ENCODE results near the gene ALKBH5.

Gene ALKBH5

GRCh38 chr17:18185832-18186626 is 2.4 kb downstream of the ALKBH5 start:
- no peaks in the 10 kb centered on the region for H3K36me3 ChIP-seq (ENCODE audit: insufficient read depth, low read length)
- peaks cover 9% of the 10 kb centered on the region for H3K4me1 ChIP-seq (ENCODE audit: insufficient read depth, low read length)
- no peaks in the 10 kb centered on the region for H3K9me3 ChIP-seq (ENCODE audit: control insufficient read depth, insufficient read depth, low read length)

GRCh38 chr17:18186627-18186982 is 3.0 kb downstream of the ALKBH5 start:
- no peaks in the 10 kb centered on the region for H3K9me3 ChIP-seq (ENCODE audit: control insufficient read depth, insufficient read depth, low read length)
- H3K4me1 ChIP-seq (ENCODE audit: insufficient read depth, low read length) = peaks cover 9% of the 10 kb centered on the region
- H3K9ac ChIP-seq (ENCODE audit: low read depth, low read length) = peak overlapping the region; percentile 80; the same call in 1 of the 2 replicates
- H3K36me3 ChIP-seq (ENCODE audit: insufficient read depth, low read length) = no peaks in the 10 kb centered on the region

More at GRCh38 chr17:18185832-18186626, 2.4 kb downstream of the ALKBH5 start:
- H3K9ac ChIP-seq (ENCODE audit: low read depth, low read length) = peak overlapping the region; percentile 80; the same call in 1 of the 2 replicates

- no peaks in the 10 kb centered on the region for H3K36me3 ChIP-seq (ENCODE audit: insufficient read depth, low read length)
- no peaks in the 10 kb centered on the region for H3K9me3 ChIP-seq (ENCODE audit: control insufficient read depth, insufficient read depth, low read length)
- H3K4me1 ChIP-seq (ENCODE audit: insufficient read depth, low read length) = peaks cover 9% of the 10 kb centered on the region
- H3K9ac ChIP-seq (ENCODE audit: low read depth, low read length) = no peak overlapping the region
These were observed 3.6 kb downstream of the ALKBH5 start for GRCh38 chr17:18187226-18187625.

GRCh38 chr17:18187821-18188761 is 4.5 kb downstream of the ALKBH5 start:
- Histone ChIP-seq H3K9ac (ENCODE audit: low read depth, low read length) (no peak overlapping the region), H3K9me3 (ENCODE audit: control insufficient read depth, insufficient read depth, low read length) (no peaks in the 10 kb centered on the region), H3K4me1 (ENCODE audit: insufficient read depth, low read length) (peaks cover 9% of the 10 kb centered on the region), H3K36me3 (ENCODE audit: insufficient read depth, low read length) (no peaks in the 10 kb centered on the region)

- Histone ChIP-seq H3K4me1 (ENCODE audit: insufficient read depth, low read length) (peaks cover 5% of the 10 kb centered on the region), H3K9ac (ENCODE audit: low read depth, low read length) (no peak overlapping the region), H3K9me3 (ENCODE audit: control insufficient read depth, insufficient read depth, low read length) (no peaks in the 10 kb centered on the region), H3K36me3 (ENCODE audit: insufficient read depth, low read length) (peaks cover 5% of the 10 kb centered on the region)
These were observed 7.1 kb downstream of the ALKBH5 start for GRCh38 chr17:18190628-18191235.

GRCh38 chr17:18191236-18191667 is 7.6 kb downstream of the ALKBH5 start:
- Histone ChIP-seq H3K9ac (ENCODE audit: low read depth, low read length) (no peak overlapping the region), H3K36me3 (ENCODE audit: insufficient read depth, low read length) (peaks cover 5% of the 10 kb centered on the region), H3K4me1 (ENCODE audit: insufficient read depth, low read length) (no peaks in the 10 kb centered on the region; the same call in 1 of the 2 replicates), H3K9me3 (ENCODE audit: control insufficient read depth, insufficient read depth, low read length) (no peaks in the 10 kb centered on the region)

- H3K36me3 ChIP-seq (ENCODE audit: insufficient read depth, low read length) = peaks cover 8% of the 10 kb centered on the region
These were observed 8.3 kb downstream of the ALKBH5 start for GRCh38 chr17:18191967-18192366.

GRCh38 chr17:18194394-18194793 is 10.8 kb downstream of the ALKBH5 start:
- H3K9ac ChIP-seq (ENCODE audit: low read depth, low read length) = no peak overlapping the region
- H3K9me3 ChIP-seq (ENCODE audit: control insufficient read depth, insufficient read depth, low read length) = no peaks in the 10 kb centered on the region
- peaks cover 23% of the 10 kb centered on the region for H3K36me3 ChIP-seq (ENCODE audit: insufficient read depth, low read length)
- no peaks in the 10 kb centered on the region for H3K4me1 ChIP-seq (ENCODE audit: insufficient read depth, low read length)

More at GRCh38 chr17:18191967-18192366, 8.3 kb downstream of the ALKBH5 start:
- Histone ChIP-seq H3K9me3 (ENCODE audit: control insufficient read depth, insufficient read depth, low read length) (no peaks in the 10 kb centered on the region), H3K4me1 (ENCODE audit: insufficient read depth, low read length) (no peaks in the 10 kb centered on the region), H3K9ac (ENCODE audit: low read depth, low read length) (no peak overlapping the region)

GRCh38 chr17:18194804-18195203 is 11.2 kb downstream of the ALKBH5 start:
- Histone ChIP-seq H3K4me1 (ENCODE audit: insufficient read depth, low read length) (no peaks in the 10 kb centered on the region), H3K36me3 (ENCODE audit: insufficient read depth, low read length) (peaks cover 23% of the 10 kb centered on the region), H3K9ac (ENCODE audit: low read depth, low read length) (no peak overlapping the region), H3K9me3 (ENCODE audit: control insufficient read depth, insufficient read depth, low read length) (no peaks in the 10 kb centered on the region)

GRCh38 chr17:18195246-18195645 is 11.6 kb downstream of the ALKBH5 start:
- Histone ChIP-seq H3K4me1 (ENCODE audit: insufficient read depth, low read length) (no peaks in the 10 kb centered on the region; the same call in 1 of the 2 replicates), H3K9ac (ENCODE audit: low read depth, low read length) (no peak overlapping the region), H3K9me3 (ENCODE audit: control insufficient read depth, insufficient read depth, low read length) (no peaks in the 10 kb centered on the region), H3K36me3 (ENCODE audit: insufficient read depth, low read length) (peaks cover 23% of the 10 kb centered on the region)

GRCh38 chr17:18197535-18198194 is 14.0 kb downstream of the ALKBH5 start:
- H3K4me1 ChIP-seq (ENCODE audit: insufficient read depth, low read length) = peaks cover 3% of the 10 kb centered on the region; the same call in 1 of the 2 replicates
- no peaks in the 10 kb centered on the region for H3K9me3 ChIP-seq (ENCODE audit: control insufficient read depth, insufficient read depth, low read length)
- no peak overlapping the region for H3K9ac ChIP-seq (ENCODE audit: low read depth, low read length)
- peaks cover 23% of the 10 kb centered on the region for H3K36me3 ChIP-seq (ENCODE audit: insufficient read depth, low read length)

GRCh38 chr17:18198530-18198929 is 14.9 kb downstream of the ALKBH5 start:
- Histone ChIP-seq H3K4me1 (ENCODE audit: insufficient read depth, low read length) (peaks cover 10% of the 10 kb centered on the region), H3K9me3 (ENCODE audit: control insufficient read depth, insufficient read depth, low read length) (no peaks in the 10 kb centered on the region), H3K9ac (ENCODE audit: low read depth, low read length) (no peak overlapping the region), H3K36me3 (ENCODE audit: insufficient read depth, low read length) (peaks cover 23% of the 10 kb centered on the region)

GRCh38 chr17:18201108-18201507 is 17.5 kb downstream of the ALKBH5 start:
- Histone ChIP-seq H3K9me3 (ENCODE audit: control insufficient read depth, insufficient read depth, low read length) (no peaks in the 10 kb centered on the region), H3K9ac (ENCODE audit: low read depth, low read length) (no peak overlapping the region), H3K4me1 (ENCODE audit: insufficient read depth, low read length) (peaks cover 11% of the 10 kb centered on the region), H3K36me3 (ENCODE audit: insufficient read depth, low read length) (peaks cover 23% of the 10 kb centered on the region)

GRCh38 chr17:18203308-18203707 is 19.7 kb downstream of the ALKBH5 start:
- H3K9ac ChIP-seq (ENCODE audit: low read depth, low read length) = no peak overlapping the region
- peaks cover 6% of the 10 kb centered on the region for H3K36me3 ChIP-seq (ENCODE audit: insufficient read depth, low read length)
- H3K4me1 ChIP-seq (ENCODE audit: insufficient read depth, low read length) = peaks cover 11% of the 10 kb centered on the region
- no peaks in the 10 kb centered on the region for H3K9me3 ChIP-seq (ENCODE audit: control insufficient read depth, insufficient read depth, low read length)
